ENCODE data around the gene NAV2. TPM values are rescaled to one million over a fixed set of nuclear protein-coding genes. Genes with fewer than 3 reads are reported as not detected.
"Not testable (repeated sequence)": the region's sequence is repeated elsewhere in the genome, so short reads cannot be mapped to it uniquely, and the experiment has no call there.

Gene NAV2
- polyA plus RNA-seq, 5 donors = 14.5 to 25.1 (median 21.0) TPM

DNA sequence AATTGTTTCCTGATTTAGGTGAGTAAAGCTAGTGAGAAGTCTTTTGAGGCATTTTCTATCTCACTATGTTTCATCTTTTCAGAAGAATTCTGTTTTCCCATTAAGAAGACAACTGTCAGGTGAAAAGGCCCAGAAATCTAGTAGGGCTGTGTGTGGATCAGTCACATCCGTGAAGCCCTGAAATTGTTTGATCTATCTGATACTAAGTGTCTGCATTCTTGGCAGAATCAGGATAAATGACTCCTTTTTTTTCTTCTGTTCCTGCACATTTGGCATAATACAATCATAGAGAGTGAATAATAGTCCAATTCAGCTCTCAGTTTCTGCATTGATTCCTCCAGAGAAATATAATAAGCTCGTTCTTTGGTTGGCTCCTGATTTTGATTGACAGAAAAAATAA is 208.3 kb downstream of the NAV2 start:
- no peak for DNase-seq

DNA sequence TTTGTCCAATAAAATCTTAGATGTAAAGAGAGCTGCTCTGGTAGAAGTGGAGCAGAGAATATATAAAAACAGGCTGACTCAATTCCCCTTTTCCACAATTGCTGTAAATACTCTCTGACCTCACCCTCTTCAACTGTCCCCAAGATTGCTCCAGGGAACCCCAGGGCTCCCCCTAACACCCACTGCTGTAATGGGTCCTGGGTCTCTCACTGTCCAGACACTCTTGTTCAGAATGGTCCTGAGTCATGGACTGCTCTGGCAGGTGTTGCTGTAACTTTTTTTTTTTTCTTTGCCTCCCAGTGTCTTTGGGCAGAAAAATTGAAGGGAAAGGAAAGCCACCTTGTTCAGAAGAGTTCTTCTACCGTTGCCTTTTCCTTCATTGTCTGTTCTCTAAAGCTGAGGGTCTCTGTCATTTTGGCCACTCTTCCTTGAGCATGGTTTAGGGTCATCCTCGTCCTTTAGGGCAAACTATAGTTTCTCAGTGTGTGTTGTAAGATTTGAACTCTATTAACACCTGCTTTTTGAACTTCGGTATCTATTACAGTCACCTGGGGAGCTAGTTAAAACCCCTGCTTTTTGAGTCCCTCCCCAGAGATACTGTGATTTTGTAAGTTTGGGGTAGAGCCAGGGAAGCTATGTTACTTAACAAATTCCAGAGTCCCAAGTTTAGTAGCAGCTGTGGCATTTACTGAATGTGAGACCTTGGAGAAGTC is 209.5 kb downstream of the NAV2 start:
- DNase-seq = no peak

DNA sequence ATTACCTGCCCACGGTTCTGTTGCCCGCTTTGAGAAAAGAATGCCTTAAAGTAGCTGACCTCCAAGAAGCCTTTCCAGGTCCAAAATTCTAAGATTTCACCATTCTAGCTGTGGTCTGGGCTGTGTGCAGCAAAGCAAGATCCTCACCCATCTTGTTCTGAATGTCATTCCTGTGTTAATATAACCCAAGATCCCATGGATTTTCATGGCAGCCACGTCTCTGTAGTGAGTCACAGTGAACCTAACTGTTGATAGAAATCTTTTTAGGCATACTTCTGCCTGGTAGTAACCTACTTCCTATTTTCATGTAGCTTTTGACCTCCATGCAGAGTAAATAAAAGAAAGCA is 210.0 kb downstream of the NAV2 start:
- no peak for DNase-seq

DNA sequence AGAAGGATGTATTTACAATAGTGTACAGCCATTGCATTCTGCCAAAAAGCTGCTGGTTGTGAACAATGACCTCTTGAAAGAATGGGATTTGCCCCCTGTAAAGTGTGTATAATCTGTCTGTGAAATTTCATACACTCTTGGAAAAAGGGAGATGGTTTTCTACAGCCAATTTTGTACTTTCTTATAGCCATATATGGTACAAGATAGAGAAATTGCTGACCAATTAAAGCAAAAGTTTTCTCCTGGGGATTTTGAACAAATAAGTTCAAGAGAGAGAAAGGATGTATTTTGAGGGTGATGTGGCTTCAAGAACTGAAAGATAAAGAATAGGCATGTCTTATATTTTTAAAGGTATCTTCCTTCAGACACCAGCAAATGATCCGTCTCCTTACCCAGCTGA is 211.0 kb downstream of the NAV2 start:
- no peak for DNase-seq

DNA sequence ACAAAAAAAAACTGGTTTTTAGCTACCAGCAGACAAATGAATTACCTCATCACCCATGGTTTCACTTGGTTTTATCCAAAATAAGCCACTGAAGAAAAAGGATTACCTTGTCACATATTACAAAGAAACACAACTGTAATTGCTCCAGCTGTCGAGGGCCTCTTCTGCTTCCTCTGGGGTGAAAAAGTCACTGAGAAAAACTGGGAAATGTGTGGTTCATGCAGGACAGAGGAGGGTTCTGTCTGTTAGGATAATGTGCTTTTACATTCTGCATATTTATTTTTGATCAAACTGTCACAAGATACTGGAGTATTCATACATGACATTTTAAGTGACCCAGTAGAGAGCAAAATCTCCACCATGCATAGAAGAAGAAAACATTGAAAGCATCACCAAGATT is 211.7 kb downstream of the NAV2 start:
- DNase-seq = no peak

DNA sequence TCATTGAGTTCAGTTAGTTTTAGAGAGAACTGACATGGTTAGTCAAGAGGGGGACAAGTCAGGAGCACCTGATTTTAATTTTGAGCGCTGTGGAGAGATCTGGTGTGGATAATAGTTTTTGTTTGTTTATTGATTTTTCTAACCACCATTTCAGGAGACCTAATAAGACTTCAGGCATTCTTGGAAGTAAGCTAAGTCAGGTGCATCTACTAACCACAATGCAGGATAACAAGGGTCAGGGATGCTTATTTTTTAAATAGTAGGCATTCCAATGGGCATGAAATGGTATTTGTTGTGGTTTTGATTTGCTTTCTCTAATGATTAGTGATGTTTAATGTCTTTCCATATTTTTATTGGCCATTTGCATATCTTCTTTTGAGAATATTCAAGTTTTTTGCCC is 212.1 kb downstream of the NAV2 start:
- no peak for DNase-seq

DNA sequence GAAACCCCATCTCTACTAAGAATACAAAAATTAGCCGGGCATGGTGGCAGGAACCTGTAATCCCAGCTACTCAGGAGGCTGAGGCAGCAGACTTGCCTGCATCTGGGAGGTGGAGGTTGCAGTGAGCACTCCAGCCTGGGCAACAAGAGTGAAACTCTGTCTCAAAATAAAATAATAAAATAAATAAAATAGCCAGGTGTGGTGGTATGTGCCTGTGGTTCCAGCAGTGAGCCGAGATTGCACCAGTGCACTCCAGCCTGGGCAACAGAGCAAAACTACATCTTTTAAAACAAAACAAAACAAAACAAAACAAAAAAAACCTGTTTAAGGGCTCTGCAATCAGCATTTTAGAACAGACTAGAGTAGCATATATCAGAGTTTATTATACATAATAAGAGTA is 214.8 kb downstream of the NAV2 start:
- not testable (repeated sequence) for DNase-seq

DNA sequence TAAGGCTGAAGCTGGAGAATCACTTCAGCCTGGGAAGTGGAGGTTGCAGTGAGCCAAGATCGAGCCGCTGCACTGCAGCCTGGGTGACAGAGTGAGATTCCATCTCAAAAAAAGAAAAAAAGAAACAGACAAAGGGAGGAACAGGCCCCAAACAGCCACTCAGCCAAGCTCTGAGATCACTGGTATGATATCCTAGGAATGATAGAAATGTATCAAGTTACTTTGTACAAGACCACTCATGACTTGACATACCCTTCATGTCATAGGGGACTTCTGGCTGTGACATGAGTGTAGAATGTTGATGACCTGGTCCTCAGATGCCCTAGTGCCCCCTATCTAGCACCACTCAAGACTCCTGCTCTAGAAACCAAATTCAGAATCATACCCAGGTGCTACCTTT is 216.5 kb downstream of the NAV2 start:
- no peak for DNase-seq

DNA sequence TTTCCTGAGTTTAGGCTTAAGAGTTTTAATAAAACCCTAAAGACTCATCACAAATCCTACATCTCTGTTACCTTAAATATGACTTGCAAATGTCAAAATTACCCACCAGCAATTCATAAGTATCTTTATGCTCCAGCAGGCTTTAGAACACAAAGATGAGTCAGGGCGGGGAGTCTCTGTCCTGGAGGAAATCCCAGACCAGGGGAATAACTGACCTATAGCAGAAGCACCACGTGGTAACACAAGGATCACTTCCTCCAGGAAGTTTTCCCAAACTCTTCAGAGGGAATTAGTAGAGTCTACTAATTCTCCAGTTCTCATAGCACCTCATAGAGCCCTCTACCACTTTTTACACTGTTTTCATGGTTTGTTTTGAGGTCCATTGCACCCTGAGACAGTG is 217.0 kb downstream of the NAV2 start:
- no peak for DNase-seq

DNA sequence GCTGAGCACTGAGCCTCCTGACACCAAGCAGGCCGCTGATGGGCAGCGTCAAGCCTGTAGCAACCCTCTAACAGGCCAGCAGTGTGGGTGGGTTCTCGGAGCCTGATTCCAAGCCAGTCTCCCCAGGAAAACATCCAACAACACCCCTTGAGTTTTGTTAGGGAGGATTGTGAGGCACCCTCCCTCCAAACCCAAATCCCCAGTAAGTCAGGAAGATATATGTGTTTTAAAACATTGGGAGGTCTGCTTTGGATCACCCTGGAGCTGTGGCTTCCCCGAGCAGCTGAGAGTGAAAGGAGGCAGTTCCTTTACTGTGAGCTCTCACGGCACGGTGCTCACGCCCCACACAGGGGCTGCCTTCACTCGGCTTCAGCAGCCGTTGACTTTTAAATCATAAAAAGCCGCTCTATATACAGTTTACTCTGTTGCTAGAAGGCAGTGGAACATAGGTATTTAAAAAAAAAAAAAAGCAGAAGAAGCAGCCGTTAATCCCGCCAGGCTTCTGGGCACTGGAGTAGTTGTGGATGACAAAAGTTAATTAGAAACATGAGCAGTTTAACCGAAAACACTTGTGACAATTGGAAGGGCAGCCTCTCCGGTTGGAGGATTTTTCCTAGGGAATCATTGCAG is 218.6 kb downstream of the NAV2 start:
- DNase-seq = no peak

DNA sequence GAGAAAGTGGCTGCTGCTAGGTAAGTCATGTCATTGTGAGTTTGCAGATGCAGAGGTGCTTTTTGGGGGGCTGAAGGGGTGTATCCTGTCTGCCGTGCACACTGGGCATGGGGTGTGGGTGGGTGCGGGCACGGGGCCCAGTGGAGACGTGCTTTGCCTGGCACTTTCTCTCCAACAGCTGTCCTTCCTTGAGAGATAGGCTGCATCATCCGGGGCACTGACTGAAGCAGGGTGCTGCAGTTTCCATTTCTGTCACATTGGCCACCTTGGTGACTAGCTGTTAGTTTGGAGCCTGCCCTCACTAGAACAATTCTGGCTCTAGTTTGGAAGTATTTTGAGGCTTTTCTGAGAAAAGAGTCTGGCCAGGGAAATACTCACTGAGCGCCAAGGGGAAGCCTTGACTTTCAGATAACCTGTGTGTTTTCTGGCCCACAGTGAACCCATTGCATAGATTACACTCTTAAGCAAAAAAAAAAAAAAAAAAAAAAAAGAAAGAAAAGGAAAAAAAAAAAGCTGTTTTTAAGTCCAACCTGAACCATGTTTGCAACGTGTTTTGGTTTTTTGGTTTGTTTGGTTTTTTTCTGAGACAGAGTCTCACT is 219.2 kb downstream of the NAV2 start:
- no peak for DNase-seq

DNA sequence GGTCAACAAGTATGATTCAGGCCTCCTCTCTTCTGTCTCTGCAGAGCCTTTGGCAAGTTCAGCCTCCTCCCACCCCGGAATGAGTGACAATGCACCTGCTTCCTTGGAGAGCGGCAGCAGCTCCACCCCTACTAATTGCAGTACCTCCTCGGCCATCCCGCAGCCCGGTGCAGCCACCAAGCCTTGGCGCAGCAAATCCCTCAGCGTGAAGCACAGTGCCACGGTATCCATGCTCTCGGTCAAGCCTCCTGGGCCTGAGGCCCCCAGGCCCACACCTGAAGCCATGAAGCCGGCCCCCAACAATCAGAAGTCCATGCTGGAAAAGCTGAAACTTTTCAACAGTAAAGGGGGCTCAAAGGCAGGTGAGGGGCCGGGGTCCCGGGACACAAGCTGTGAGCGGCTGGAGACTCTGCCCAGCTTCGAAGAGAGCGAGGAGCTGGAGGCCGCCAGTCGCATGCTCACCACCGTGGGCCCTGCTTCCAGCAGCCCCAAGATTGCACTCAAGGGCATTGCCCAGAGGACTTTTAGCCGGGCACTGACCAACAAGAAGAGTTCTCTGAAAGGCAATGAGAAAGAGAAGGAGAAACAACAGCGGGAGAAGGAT is 220.6 kb downstream of the NAV2 start:
- no peak for DNase-seq

DNA sequence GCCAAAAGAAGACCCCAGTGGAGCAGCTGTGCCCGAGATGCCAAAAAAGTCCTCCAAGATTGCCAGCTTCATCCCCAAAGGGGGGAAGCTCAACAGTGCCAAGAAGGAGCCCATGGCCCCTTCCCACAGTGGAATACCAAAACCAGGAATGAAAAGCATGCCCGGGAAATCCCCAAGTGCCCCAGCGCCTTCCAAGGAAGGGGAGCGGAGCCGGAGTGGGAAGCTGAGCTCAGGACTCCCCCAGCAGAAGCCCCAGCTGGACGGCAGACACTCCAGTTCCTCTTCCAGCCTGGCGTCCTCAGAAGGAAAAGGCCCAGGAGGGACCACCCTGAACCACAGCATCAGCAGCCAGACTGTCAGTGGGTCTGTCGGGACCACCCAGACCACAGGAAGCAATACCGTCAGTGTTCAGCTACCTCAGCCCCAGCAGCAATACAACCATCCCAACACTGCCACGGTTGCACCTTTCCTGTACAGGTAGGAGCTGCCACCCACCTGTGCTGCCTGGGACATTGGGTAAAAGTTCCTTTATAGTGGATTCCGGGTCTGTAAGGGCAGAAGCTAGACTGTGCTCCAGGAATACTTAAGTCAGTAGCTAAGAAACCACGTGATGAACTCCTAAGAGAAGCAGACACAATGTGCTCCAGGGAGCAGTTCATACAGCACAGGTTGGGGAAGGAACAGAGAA is 221.3 kb downstream of the NAV2 start:
- no peak for DNase-seq

DNA sequence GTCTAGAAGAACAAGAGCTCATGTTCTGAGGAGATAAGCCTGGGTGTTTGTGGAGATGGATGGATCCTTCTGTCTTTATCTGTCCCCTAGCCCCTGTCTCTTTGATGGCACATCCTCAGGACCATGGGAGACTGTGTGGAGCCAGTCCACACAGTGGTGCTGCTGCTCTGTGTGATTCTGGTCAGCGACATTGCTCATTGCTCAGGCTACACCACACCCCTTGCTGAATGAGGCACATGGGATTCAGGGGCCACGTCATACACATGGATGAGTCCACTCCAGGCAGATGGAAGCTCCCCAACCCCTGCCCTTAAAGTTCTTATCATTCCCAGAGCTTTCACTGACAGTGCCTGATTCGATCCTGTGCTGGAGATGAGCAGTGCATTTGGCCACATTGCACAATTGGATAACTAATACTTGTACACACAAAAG is 222.2 kb downstream of the NAV2 start:
- DNase-seq = no peak

DNA sequence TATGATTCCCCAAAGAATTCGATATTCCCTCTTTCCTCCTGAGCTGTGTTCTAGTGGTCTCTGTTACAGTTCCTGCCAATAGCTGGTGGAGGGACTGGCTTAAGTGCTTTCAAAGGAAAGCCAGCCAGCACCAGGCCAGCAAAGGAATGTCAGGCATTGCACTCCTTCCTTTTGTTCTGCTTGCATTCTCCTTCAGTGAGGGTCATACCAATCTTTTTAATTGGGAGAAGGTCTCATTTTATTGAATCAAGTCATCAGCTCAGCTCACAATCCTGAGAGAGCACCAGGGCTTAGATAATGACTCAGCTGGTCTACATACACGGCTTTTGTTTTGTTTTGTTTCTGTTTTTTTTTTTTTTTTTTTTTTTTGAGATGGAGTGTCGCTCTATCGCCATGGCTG is 222.9 kb downstream of the NAV2 start:
- DNase-seq = no peak

DNA sequence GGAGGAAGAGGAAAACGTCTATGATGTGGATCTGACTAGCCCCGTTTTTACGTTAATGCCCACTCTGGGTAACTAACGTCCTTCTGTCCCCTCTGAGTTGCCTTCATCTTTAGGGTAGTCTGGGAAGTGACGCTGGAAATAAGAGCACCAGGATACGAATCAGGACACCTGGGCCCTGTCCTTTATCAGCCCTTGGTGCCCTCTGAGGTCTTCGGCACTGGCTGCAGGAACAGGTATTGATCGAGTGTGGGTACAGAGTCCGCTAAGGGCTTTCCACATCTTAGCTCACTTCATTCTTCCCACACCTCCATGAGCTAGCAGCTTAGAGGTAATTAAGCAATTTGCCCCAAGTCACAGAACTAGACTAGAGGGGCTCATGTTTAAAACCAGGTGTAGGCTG is 223.8 kb downstream of the NAV2 start:
- DNase-seq = no peak

DNA sequence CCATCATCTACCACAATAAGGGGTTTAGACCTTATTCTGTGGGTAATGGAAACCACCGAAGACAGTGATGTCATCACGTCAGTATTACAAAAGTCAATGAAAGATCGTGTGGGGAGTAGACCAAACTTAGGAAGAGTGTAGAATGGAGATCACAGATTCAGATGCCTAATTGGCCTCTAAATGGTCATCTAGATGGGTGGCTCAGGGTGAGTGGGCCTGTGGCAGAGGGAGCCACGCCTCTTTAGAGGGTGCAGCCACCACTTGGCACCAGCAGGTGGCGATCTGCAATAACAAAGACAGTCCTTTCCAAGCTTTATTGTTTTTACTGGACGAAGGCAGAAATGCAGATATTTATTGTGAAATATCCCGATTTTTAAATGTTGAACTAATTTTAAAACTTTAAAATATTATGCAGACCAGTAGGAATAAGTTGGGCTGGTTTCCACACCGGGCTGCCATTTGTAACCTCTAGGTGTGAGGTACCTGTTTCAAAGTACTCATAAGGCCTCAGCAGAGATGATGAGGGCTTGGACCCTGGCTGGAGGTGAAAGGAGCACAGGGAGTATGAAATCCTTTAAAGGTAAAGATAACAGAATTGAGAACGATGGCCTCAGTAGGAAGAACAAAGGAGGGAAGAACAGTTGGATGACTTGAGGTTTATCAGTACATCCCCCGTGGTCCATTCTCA is 225.7 kb downstream of the NAV2 start:
- no peak for DNase-seq

DNA sequence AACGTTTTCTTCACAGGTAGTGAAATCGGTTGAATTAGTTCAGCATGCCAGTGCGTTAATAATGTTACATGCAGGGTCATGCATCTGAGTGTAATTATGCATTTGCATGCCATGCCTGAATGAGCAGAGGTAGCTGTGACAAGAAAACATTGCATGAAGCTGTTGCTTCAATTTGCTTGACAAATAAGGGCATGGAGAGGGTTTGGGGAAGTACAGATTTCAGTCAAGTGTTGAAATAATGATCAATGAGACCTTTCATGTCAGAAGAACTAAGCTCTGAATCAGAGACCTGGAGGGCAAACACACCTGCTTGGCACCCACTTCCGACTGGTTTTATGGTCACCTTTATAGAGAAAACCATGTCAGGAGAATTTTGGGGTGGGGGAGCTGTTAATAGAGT is 226.2 kb downstream of the NAV2 start:
- no peak for DNase-seq

DNA sequence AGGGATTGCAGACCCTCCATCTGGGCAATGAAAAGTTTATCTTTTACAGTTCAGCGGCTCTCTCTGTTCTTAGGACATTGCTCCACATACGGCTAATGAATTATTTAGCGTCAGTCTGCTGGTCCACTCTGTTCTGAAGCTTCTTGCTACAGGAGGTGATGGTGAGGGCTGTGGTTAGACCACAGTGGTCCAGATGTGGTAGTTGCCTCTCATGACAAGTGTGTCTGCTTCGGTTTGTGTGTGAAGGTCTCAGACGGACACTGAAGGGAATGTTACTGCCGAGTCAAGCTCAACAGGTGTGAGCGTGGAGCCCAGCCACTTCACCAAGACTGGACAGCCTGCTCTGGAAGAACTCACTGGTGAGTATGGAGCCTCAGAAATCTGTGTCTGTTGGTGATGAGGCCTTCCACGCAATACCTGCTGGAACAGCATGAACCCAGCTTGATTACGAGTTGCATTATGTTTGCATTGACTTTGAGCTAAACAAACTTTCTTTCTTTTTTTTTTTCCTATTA is 226.8 kb downstream of the NAV2 start:
- no peak for DNase-seq

DNA sequence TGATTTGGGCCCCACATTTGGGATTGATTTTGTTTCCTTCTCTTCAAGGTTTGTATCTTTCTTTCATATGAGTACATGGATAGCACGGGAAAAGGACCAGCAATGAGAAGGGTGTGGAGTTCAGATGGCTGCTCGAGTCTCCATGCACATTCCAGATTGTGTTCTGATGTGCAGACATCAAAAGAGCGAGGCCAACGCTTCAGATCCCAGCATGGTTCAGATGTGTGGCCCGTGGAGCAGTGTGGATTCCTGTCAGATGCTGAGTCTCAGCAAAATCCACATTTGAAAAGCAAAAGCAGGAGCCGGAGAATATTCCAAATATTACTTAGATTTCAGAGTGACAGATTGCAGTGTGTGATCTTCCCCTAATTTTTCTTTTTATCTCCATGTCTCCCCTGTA is 228.2 kb downstream of the NAV2 start:
- DNase-seq = no peak

DNA sequence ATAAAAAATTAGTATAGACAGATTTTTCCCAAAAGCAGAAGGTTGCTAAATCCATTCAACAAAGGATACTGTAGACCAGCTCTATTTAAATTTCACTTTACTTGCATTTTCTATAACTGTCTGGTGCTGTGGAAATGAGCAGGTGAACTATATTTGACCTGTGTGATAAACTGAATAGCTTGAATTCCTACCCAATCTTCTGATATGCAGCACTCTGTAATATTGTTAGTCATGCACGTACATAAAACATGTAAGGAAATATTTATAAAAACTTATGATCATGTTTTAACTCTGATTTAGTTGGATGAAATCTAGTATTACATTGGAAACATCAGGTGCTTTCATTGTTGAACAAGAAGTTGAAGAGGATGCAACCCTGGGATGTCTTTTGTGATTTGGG is 234.0 kb downstream of the NAV2 start:
- no peak for DNase-seq

All from right lung (tissue), 5 donors.